SH-SY5Y (cell line): ENCODE results near the gene KLHL5.

Experiments
- GATA2 ChIP-seq: IDR thresholded peaks from 2 replicates; pipeline ENCODE4 v1.6.1; 2011; ENCODE audit warnings: mild to moderate bottlenecking, low read depth, low read length
- GATA3 ChIP-seq: IDR thresholded peaks from 2 replicates; pipeline ENCODE4 v1.6.1; 2011; ENCODE audit warnings: low read depth, mild to moderate bottlenecking, low read length, moderate library complexity

- TF ChIP-seq GATA2 (no peak), GATA3 (no peak)
Observed at GRCh38 chr4:39097290-39097689, 35.3 kb downstream of the KLHL5 start.
